Stimulated activated CD8-positive, alpha-beta memory T cell treated with anti-CD3 and anti-CD28 coated beads, Interleukin-12 subunit alpha, Interleukin-12 subunit beta, amount 100 ng/mL, for 24 hours (primary cell): ENCODE data around the gene RNF26.

Experiments
- DNase-seq: peaks from one replicate; pipeline ENCODE4 v3.0.0-alpha.2; 2020; ENCODE audit errors: extremely low read depth

RNF26 gene

DNA sequence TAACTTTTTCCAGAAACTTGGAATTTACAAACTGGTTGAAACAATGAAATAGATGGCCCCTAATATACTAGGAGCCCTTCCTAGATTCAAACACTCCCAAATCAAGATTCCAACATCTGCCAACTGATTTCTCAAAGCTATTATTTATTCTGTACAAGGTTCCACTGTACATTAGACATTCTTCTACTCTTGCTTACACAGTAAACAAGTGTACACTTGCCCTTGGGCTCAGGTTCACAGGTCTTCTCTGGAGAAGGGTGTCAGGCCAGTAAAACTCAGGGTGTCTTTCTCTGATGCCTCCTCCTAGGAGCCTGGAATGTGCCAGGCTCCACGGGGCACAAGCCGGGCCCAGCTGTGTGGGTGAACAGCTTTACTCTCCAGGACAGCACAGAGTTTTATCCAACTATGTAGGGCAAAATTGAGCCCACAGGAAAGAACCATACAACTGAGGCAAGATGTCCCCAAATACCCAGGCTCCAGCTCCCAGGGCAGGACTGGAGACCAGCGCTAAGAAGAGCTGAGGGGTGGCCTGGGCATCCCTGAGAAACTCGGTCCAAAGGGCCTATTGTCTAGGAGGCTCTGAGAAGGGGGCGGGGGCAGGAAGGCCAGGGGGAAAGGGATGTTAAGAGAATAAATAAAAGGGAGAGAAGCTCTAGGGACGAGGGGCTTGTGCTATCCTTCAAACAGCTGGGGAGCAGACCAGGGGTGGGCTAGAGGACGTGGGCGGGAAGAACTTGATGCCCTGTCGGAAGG, 20.9 kb downstream of the RNF26 start:
- DNase-seq = no peak

DNA sequence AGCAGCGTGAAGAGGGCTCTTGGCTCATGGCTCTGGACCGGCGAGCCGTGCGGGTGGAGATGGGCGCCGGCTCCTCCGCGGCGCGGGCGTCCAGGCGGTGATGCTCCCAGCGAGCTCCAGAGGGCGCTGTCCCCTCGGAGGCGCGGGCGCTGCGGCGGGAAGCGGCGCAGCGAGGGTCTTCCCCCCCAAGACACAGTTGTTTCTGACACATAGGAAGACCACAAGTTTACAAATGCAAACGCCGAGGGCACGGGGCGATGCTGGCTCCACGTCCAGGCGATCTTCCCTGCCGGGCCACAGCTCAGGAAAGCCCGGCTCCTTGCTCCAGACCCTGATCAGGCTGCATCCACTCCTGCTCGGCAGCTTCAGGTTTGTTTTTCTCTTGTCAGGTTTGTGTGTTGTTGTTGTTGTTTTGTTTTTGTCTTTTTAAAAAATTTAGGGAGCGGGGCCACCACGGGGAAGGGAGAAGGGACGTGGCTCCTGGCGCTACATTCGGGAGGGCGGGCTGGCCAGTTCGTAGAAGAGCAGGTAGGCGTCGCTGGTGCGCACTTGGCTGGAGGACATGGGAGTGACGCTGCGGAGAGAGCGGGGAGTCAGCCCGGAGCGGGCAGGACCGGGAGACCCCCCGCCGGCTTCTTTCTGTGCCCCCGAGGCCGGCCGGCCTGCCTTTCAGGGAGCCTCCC, 22.2 kb downstream of the RNF26 start:
- DNase-seq = no peak

DNA sequence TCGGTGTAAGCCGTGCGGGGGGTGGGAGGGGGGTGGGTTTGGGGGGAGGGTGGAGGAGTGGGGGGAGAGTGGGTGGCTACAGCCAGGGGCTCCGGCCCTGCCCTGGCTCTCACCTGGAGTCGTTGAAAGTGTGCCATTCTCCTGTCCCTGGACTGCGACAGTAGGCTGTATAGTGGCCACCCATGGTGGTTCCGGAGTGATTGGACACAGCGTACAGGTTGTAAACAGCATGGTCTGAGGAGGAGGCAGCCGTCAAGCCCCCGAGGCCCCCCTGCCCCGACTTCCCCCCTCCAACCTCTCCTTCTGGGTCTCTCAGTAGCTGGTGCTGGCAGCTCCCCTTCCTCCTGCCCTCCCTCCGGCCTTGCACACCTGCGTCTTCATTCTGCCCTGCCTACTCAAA, 22.7 kb downstream of the RNF26 start:
- no peak for DNase-seq

DNA sequence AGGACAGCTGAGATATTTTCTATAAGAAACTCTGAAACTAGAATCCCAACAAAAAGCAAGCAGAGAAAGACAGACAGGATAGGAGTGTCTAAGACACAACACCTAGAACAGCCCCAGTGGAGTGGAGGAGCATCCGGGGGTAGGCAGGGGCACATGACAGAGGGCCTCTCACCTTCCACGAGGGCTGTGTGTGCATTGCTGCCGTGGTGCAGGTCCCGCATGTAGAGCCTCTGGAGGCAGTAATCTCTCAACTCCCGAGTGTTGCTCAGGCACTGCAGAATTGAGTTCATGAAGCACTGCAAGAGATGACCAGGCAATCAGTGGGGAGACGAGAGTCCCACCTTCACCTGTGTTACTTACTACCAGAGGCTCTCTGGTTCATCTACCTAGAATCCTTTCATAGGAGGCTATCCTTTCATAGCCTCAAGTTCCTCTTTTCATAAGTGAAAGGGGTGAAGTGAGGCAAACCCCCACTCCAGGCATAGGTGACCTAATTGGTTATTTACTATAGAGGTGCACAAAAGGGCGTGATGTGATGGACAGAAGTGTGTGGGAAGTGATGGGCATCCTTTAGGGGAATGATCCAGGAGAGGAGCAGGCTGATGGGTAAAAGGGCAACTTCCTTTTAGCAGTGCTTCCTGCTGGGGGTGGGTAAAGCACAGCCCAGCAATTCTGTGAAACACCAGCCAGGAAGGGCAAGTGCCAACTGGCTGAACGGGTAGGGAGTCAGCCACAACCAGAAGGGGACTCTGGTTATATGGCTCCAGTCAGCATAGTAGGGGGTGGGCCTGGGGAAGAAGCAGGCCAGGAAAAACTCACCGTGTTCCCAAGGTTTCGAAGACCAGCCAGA, 25.3 kb downstream of the RNF26 start:
- DNase-seq = no peak

DNA sequence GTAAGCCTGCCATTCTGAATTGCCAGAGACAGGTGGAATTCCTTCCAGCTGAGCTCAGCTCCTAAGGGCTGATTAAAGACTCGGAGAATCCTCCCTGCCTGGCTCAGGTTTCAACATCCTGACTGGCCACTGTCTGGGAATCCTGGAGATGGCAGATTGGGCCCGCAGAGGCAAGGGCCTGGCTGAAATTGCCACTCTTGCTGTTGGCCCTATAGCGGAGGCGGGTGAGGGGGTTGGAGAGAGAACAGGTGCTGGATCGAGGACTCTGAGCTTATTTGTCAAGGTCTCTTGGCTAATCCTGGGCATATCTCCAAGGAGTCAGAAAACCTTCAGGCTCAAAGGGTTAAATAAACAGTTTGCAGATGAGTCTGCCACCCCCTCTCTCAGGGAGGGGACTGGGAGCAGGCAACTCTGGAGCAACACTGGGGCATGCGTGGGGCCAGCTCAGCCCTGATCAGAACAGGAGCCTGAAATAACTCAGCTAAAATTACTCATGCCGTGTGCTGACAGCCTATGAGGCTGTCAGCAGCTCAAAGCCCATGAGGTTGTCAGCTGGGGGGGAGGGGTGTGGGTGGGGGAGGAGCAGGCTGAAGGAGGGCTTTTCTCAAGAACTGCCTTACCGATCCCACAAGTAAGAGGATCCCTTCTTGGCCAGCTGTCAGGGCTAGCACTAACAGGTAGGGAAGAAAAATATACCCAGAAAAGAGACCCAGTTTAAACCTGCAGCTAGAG, 26.9 kb downstream of the RNF26 start:
- DNase-seq = peak; percentile 24

DNA sequence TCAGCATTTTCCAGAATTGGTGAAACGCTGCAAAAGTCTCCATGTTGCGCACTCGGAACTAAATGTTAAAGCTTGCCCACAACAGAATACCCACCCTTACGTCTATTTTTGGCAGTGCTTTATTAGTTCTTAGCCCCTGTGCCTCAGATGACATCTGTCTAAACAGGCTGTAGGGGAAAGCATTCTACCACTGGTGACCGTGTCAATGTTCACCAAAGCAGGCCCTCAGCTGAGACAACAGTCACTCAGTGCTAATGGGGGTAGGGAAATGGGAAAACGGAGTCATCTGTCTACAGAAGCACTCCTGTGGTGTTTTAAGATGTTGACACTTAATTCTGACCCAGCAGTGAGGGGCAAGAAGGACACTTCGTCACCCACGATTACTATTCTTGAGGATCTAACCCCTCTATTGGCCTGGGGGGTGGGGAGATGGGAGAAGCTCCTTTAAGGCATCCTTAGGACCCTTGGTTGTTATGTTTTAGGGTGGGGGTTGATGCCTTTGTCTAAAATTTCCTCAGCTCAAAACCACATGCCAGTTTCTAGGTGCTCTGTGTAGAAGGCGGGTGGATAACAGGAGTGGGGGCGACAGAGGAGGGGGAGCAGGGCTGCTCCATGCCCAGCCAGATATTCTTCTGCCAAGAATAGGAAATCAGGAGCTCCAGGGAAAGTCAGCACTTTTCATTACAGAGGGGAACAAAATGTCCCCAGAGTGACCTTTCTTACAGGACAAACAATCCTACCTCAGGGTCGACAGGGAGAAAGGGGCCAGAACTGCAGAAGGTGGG, 27.8 kb downstream of the RNF26 start:
- no peak for DNase-seq

DNA sequence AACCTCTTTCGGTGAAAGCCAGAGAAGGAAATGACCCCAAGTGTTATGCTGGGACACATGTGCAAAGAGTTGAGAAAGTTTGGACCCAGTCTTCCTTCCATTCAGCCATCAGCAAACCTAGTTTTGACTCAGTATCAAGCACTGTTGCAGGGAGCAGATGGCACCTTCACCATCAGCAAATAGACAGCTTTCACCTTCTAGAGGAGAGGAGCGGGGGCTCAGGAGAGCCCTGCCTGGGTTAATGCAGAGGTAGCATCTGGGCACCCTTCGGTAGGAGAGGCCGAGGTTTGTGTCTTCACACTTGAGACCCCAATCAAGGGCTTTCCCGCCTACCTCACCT, 28.4 kb downstream of the RNF26 start:
- DNase-seq = no peak

DNA sequence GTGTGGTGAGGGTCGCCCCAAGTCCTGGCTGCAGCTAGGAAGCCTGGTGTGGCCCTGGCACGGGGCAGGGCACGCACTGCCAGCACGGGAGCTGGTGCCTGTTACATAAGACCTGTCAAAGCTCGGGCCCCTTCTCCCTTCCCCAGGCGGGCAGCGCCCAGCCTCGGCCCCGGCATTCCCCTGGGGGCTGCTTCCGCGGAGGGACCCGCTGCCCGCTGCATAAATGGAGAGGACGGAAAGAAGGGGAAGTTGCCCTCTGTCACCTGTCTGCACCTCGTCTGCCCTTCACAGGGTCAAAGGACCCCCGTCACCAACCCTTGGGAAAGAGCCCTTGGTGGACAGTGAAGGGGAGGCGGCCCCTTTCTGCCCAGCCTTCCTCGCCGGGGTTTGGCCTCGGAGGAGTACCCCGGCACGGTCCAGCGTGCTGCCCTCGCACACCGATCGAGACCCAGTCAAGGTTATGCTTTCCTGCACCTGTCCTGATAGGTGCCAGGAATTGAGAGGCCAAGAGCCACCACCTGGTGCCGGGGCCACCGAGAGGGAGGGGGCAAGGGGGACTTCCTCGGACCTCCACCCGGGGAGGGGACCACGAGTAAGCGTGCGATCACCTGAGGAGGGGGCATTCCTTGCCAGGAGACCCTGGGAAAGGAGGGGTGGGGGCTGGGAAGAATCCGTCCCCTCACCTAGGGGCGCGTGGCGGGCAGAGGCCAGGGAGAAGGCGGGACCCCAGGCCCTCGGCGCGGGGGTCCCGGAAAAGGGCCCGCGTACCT, 28.9 kb downstream of the RNF26 start:
- DNase-seq = no peak

DNA sequence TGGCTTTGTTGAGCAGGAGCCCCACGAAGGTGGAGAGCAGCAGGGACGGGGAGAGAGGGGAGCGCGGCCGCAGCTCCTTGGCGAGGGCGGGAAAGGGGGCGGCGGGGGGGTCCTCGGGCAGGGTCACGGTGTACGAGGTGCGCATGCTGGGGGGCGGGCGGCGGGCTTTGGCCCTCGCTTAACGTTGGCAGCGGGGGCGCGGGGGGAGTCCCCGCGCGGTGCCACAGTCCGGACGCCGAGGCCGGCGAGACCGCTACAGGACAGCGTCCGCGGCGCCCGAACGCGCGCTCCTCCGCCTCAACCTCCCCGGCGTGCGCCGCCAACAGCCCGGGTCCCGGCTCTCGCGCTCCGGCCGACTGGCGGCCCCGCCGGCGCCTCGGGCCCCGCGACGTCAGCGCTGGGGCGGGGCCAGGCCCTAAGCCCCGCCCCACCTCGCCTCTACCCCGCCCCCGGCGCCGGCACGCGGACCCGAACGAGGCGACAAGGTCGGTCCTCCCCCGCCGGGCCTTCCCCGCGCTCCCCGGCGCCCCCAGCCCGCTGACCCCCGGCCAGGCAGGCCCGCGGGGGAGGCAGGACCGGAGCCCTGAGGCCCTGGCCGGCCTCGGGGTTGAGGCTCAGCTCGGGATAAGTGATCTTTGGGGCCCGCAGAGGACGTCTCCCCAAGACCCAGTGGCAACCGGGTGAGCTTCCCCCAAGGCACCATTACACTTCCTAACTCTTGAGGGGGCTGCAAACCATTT, 29.7 kb downstream of the RNF26 start:
- DNase-seq = no peak

DNA sequence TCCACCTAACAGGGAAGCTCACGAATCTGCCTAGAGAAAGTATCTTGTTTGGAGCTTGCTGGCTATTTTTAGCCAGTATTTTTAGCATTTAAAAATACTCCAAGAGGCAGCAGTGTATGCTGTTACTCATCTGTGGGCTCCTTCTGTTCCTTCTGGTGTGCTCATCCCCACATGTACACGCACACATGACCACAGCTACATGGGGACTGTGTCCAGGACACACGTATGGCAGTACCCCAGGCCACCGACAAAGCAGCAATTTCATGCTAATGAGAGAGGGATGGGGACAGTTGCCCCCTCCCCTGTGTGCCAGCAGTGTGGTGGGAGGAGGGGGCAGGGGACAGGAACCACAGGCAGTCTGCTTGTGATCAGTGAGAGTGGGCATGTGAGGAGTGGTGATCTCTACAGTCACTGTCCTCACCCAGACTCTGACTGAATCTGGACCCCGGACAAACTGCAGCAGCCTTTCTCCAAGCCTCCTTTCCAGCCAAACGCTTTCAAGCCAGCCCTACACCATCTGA, 30.8 kb downstream of the RNF26 start:
- no peak for DNase-seq

DNA sequence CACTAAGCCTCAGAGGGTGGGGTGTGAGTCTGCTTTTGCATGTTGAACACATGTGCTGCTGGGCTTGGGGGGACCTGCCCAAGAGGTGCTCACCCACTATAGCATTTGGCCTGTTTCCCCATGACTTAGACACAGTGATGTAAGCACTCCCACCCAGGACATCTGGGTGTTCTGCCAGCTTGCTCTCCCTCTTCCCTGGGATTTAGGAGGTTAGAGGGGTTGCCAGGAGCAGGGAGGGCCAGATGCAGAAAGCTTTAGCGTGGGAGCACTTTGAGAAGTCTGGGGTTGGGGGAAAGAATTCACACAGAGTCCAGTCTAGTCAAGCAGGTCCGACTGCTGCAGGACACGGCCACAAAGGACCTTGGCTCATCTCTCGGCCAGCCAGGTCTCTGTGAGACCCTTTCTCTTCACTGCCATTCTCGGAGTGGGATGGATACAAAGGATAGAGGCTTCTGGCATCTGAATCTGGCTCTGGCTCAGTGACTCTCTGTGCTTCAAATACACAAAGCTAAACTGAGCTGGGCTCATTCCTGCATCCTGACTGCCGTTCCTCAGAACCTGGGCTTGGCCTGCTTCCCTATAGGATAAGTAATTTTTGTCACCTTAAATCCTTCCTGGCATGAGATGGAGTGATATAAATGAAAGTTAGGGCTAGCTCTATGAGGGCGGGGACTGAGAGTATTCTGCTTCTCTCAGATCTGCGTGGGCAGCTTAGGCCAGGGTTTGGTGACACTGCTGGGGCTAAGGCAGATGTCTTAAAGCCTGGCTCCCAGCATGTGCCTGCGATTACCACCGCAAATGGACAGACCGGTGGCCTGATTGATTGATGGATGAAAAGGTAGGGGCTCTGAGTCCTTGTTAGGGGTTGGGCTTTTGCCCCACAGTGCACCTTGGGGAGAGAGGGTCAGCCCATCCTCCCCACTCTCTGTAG, 32.6 kb downstream of the RNF26 start:
- DNase-seq = no peak

DNA sequence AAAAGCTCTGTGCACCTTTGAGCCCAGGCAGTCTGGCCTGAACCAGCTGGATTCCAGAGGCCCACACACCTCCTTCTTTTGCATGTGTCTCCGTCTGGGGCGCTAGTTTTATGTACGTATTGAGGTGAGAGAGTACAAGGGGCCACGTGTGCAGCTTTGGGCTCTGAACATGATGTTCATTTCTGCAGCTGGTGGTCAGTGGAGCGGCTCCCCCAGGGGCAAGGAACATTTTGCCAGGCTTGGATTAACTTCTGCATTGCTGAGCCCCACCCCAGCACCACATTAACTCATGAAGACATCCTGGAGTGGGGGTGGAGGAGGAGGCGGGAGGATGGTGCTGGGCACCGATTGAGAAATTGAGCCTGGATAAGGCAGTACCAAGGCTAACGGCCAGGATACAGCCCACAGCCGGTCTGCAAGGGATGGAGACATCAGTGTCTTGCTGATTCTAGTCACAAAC, 33.4 kb downstream of the RNF26 start:
- no peak for DNase-seq

DNA sequence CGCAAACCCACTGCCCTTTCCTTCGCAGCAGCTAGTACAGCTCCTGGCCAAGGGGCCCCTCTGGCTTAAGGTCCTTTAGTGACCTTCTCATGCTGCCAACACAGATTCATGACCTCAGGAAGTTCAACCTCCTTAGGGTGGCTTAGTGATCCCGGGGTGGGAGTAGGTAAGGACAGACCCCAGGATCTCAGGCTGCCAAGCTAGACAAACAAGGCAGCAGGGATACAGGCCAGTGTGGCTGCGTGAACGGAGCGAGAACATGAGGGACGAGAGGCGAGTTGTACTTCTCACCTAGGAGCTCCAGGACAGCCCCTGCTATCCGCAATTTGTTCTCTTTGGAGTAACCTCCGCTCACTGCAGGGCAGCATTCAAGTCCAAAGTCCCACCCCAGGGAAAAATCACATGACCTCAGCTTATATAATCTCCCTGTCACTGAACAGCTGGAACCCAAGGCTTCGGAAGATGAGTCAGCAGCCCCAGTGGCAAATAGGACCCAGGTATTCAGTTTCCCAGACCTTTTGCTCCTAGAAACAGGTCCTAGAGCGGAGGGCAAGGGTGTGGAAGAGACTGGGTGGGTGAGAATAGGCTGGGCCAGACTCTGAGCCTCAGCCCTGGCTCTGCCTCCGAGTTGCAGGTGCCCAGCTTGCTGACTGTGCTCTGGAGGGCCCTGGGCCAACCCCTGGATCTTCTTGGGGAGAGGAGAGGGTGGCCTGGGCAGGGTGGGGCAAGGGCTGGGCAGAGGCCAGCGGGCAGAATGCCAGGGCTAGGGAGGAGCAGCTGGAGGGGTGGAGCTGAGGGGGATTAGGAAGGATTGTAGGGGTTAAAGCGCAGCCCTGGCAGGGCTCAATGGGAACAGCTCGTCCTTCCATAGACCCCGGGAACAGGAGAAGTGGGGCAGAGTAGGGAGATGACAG, 34.1 kb downstream of the RNF26 start:
- DNase-seq = no peak

DNA sequence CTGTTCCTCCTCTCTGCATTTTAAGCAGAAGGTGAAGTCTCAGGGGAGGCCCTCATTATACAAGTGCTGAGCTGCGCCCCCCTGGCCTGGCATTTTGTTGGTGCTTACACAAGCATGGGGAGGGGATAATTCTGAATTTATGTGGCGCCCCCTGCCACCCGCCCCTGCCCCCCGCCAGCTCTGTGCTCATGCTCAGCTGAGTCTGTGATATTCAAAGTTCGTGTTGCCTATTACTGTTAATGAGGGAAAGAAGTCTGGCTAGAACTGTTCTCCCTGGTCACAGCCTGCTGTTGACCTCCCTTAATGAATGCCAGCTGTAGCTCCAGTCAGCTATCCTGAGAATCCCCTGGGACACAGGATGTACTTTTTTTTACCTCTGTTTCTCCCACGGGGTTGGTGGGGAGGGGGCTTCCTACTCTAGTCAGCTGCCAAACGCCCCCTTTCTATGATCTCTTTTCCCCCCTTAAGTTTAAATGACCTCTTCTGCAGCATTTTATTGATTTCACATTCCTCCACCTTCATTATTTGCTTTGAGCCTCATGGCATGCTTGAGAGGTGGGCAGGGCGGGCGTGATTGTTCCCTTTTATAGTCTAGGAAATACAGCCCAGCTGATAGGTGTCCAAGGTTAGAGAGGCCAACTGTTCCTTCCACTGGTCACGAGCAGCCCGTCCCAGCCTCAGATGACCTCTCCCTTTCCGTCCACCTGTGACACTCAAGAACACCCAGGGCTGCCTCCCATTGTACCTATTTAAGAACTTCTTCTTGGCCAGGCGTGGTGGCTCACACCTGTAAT, 35.0 kb downstream of the RNF26 start:
- no peak for DNase-seq

DNA sequence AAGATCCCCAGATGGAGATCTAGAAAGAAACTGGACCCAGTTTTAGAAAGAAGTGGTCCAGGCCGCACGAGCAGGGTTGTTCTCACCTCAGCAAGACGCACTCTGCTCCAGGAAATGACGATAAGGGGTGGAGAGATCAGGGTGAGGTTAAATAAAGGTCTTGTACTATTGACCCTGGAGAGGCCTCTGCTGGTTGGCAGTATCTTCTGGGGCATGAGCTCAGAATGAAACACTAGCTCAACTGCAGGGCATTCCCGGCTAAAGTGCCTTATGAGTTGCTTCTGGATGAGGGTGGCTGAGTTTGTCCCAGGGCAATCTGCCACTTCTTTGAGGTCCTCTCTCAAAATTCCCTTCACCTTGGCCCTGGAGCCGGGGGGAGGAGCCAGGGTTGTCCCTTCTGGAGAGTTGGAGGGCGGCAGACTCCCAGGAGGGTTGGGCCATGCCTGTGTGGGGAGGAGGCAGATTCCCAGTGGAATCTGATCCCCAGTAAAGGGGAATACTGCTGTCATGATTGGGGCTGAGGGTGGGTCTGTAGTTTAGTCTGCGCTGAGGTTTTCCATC, 36.2 kb downstream of the RNF26 start:
- no peak for DNase-seq

DNA sequence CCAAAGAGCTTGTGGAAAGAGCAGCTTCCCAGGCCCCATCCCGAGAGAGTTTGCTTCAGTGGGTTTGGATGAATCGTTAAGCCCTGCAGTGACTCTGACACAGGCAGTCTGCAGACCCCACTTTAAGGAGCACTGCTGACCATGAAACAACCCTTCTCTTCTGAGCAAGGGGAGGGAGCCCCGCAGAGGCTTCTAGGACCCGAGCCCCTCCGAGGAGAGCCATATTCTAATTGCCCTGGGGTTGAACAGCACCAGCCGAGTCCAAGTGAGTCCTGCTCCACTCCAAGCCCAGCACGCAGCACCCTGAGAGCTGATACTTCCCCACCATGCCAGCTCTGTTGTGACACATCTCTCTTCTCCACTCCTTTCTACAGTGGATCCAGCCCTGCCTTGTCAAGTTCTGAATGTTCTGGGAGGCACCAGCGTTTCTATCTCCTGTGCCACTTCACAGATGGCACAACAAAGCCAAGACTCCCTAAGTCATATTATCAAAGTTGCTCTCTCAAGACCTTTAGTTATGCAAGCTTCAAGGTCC, 36.8 kb downstream of the RNF26 start:
- no peak for DNase-seq
